Body of pancreas (tissue), 4 donors: ENCODE measurements around the gene F2. TPM values are rescaled to one million over a fixed set of nuclear protein-coding genes. Genes with fewer than 3 reads are reported as not detected.

Experiments
- ATAC-seq: fragments of 150-250 bp; one replicate; pipeline ENCODE4 v1.9.1; 2016
- DNase-seq, 4 donors: peaks; one replicate each; pipeline ENCODE4 v3.0.0-alpha.2; 2019
- H3K27ac ChIP-seq, 4 donors: fragments of 200-600 bp; sonication (generic); 1 replicate in 3 of 4; 2 replicates in 1 of 4; pipeline versions ENCODE4 v1.5.1 to v1.6.1; 2016 to 2019; ENCODE audit warnings: mild to moderate bottlenecking in 1 of 4, mixed read lengths in 1 of 4, moderate library complexity in 1 of 4
- H3K27me3 ChIP-seq, 2 donors: fragments of 200-600 bp; sonication (generic); one replicate each; pipeline ENCODE4 v1.6.0; 2016; ENCODE audit warnings: mild to moderate bottlenecking in 1 of 2
- H3K36me3 ChIP-seq, 2 donors: fragments of 200-600 bp; sonication (generic); replicated peaks in 1 of 2; 2 replicates each; pipeline ENCODE4 v1.5.1; 2016; ENCODE audit warnings: low read depth in 2 of 2; ENCODE audit not compliant: insufficient read depth in 1 of 2
- H3K4me1 ChIP-seq: fragments of 200-600 bp; sonication (generic); one replicate; pipeline ENCODE4 v1.6.0; 2016
- H3K4me3 ChIP-seq, 2 donors: fragments of 200-600 bp; sonication (generic); 1 replicate in 1 of 2; 2 replicates in 1 of 2; pipeline ENCODE4 v1.5.1; 2016 to 2019
- H3K9me3 ChIP-seq, 3 donors: fragments of 200-600 bp; sonication (generic); 1 replicate in 2 of 3; 2 replicates in 1 of 3; pipeline ENCODE4 v1.5.1; 2016
- CTCF ChIP-seq, 7 experiments: fragments of 450-650 bp in 4 of 7; fragments of 200-600 bp in 3 of 7; sonication (generic) in 3 of 7; IDR thresholded peaks; one replicate each; pipeline ENCODE4 v1.5.1; 2016 to 2019; ENCODE audit warnings: antibody characterized with exemption in 7 of 7
- POLR2A ChIP-seq, 3 donors: fragments of 450-650 bp; IDR thresholded peaks; one replicate each; pipeline ENCODE4 v1.6.1; 2016; ENCODE audit warnings: antibody characterized with exemption in 3 of 3, mild to moderate bottlenecking in 2 of 3
- WGBS, 2 donors: methylation state at CpG; one replicate each; pipeline ENCODE4 v1.1.5; 2017; 5-methylcytosine and 5-hydroxymethylcytosine counted together
- intact Hi-C: fragments of 100-400 bp; cut with DNase I; formaldehyde crosslinking; loops from one replicate; pipeline ENCODE4 v1.15.1; 2023
- total RNA-seq, 2 donors: library from RNA; depleted of rRNA; stranded (reverse); fragments of >200 nt; gene quantifications; one replicate each; pipeline ENCODE4 v1.1.0, GENCODE V29; 2016

The F2 gene
- total RNA-seq, 2 donors from 2014 or later, result not detected

DNA sequence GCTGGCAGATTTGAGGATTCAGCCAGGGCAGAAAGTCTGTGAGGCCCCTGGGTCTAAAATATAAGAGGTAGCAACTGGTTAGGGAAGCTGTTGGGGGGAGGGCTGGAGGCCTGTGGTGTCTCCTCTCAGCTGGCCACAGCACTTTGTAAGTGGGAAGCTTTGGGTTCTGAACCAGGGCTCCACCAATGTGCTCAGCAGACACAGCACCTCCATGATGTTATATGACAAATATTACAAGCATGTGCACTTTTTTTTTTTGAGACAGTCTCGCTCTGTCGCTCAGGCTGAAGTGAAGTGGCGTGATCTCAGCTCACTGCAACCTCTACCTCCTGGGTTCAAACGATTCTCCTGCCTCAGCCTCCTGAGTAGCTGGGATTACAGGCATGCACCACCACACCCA lies 26.6 kb upstream of the F2 start:
- H3K27me3 ChIP-seq, result no peaks in the 10 kb centered on the region
- no peak overlapping the region for H3K27ac ChIP-seq
- DNase-seq (no peak), ATAC-seq (no peak)
- WGBS, 2 donors, result 87 to 96% methylated on average over 4 of the region's 4 CpGs
- no peak overlapping the region for H3K4me3 ChIP-seq
- no peaks in the 10 kb centered on the region for H3K9me3 ChIP-seq
- intact Hi-C loops, result no loop called here
- H3K36me3 ChIP-seq, result peaks cover 0 to 10% of the 10 kb centered on the region in 2 donors
- H3K4me1 ChIP-seq, result peaks cover 3% of the 10 kb centered on the region
- no peak for TF ChIP-seq POLR2A (IDR thresholded peaks at IDR 0.05)
- no peak for TF ChIP-seq CTCF (IDR thresholded peaks at IDR 0.05)

- intact Hi-C loops, result no loop called here
- H3K27ac ChIP-seq, result no peak overlapping the region
- H3K27me3 ChIP-seq, result no peaks in the 10 kb centered on the region
- no peaks in the 10 kb centered on the region for H3K9me3 ChIP-seq
- peaks cover 14% of the 10 kb centered on the region for H3K4me1 ChIP-seq
- no peak for ATAC-seq
- TF ChIP-seq CTCF (IDR thresholded peaks at IDR 0.05) (no peak), POLR2A (IDR thresholded peaks at IDR 0.05) (no peak)
- H3K4me3 ChIP-seq, result no peak overlapping the region
- DNase-seq, result no peak
- peaks cover 0 to 10% of the 10 kb centered on the region in 2 donors for H3K36me3 ChIP-seq
- WGBS, 2 donors, result 52 to 82% methylated on average over 2 of the region's 2 CpGs
Measured at GRCh38 chr11:46693597-46694012, 25.4 kb upstream of the F2 start.

GRCh38 chr11:46694072-46694471 lies 24.9 kb upstream of the F2 start:
- 86 to 92% methylated on average over 6 of the region's 6 CpGs for WGBS, 2 donors

GRCh38 chr11:46694607-46695006 lies 24.4 kb upstream of the F2 start:
- WGBS, 2 donors, result 85% methylated on average over 7 of the region's 7 CpGs; no CpG with 5 or more reads in 1 of the 2 donors
- intact Hi-C loops, result no loop called here
- Histone ChIP-seq H3K4me3 (no peak overlapping the region), H3K4me1 (peaks cover 24% of the 10 kb centered on the region), H3K36me3 (peaks cover 0 to 10% of the 10 kb centered on the region in 2 donors), H3K9me3 (no peaks in the 10 kb centered on the region), H3K27me3 (no peaks in the 10 kb centered on the region), H3K27ac (no peak overlapping the region)
- no peak for ATAC-seq
- TF ChIP-seq POLR2A (IDR thresholded peaks at IDR 0.05), result no peak
- no peak for TF ChIP-seq CTCF (IDR thresholded peaks at IDR 0.05)
- no peak for DNase-seq

More at GRCh38 chr11:46694072-46694471, 24.9 kb upstream of the F2 start:
- Histone ChIP-seq H3K4me3 (no peak overlapping the region), H3K36me3 (peaks cover 0 to 10% of the 10 kb centered on the region in 2 donors), H3K27ac (no peak overlapping the region), H3K27me3 (no peaks in the 10 kb centered on the region), H3K9me3 (no peaks in the 10 kb centered on the region), H3K4me1 (peaks cover 19% of the 10 kb centered on the region)
- no peak for ATAC-seq
- DNase-seq, result no peak
- TF ChIP-seq CTCF (IDR thresholded peaks at IDR 0.05), result no peak
- TF ChIP-seq POLR2A (IDR thresholded peaks at IDR 0.05), result no peak
- intact Hi-C loops, result no loop called here
